A673 (cell line): ENCODE measurements around the gene ATP8A1.

Source experiments
- CTCF ChIP-seq: fragments of 300-800, 200-600 bp; sonication (generic); conservative IDR thresholded peaks from 2 replicates; pipeline ENCODE4 v1.5.1; 2017; ENCODE audit warnings: low read depth, mild to moderate bottlenecking, antibody characterized with exemption, low read length, moderate library complexity, mixed read lengths
- EZH2 ChIP-seq: fragments of 200-600 bp; sonication (generic); IDR thresholded peaks from 2 replicates; pipeline ENCODE4 v1.6.1; 2017; ENCODE audit warnings: borderline replicate concordance, low read depth, mild to moderate bottlenecking, mixed read lengths, antibody characterized with exemption, low read length; ENCODE audit not compliant: poor library complexity, severe bottlenecking

GRCh38 chr4:42415281-42415680 lies 241.6 kb downstream of the ATP8A1 start:
- TF ChIP-seq CTCF: no peak
- TF ChIP-seq EZH2: no peak
